Measurements from ENCODE around the gene CPED1.

- no peak for TF ChIP-seq ESRRG (CRISPR knock-in tag; IDR thresholded peaks at IDR 0.05)
- TF ChIP-seq CSDC2 (CRISPR knock-in tag; IDR thresholded peaks at IDR 0.05) = no peak
- no peak for TF ChIP-seq ZFP3 (CRISPR knock-in tag; IDR thresholded peaks at IDR 0.05)
- TF ChIP-seq ZNF8 (CRISPR knock-in tag; IDR thresholded peaks at IDR 0.05) = no peak
- no peak for TF ChIP-seq CREB5 (CRISPR knock-in tag; IDR thresholded peaks at IDR 0.05; ENCODE audit: low read depth)
Measured at GRCh38 chr7:120955577-120956149, 32.8 kb upstream of the CPED1 start.

Data from SK-N-SH treated with all-trans-retinoic acid at 6 μM for 48 hours (cell line).